NT2/D1 (cell line): ENCODE measurements around the gene AIRE.
"Not testable (repeated sequence)": the region's sequence is repeated elsewhere in the genome, so short reads cannot be mapped to it uniquely, and the experiment has no call there.

Source experiments
- DNase-seq: peaks from one replicate; pipeline ENCODE4 v3.0.0-alpha.2; 2011; ENCODE audit warnings: low read depth, low spot score
- H3K27me3 ChIP-seq: 2 replicates; pipeline ENCODE4 v1.6.0; 2011; ENCODE audit warnings: mild to moderate bottlenecking; ENCODE audit not compliant: insufficient read length, insufficient read depth
- H3K36me3 ChIP-seq: 2 replicates; pipeline ENCODE4 v1.6.1; 2011; ENCODE audit warnings: mild to moderate bottlenecking, low read length, mixed read lengths; ENCODE audit not compliant: insufficient read depth, insufficient read length
- H3K4me1 ChIP-seq: 2 replicates; pipeline ENCODE4 v1.5.1; 2011; ENCODE audit not compliant: insufficient read depth, insufficient read length
- H3K4me3 ChIP-seq: 2 replicates; pipeline ENCODE4 v1.5.1; 2011; ENCODE audit warnings: low read depth; ENCODE audit not compliant: insufficient read length
- H3K9ac ChIP-seq: 2 replicates; pipeline ENCODE4 v1.6.0; 2011; ENCODE audit warnings: low read depth; ENCODE audit not compliant: insufficient read length
- H3K9me3 ChIP-seq: 2 replicates; pipeline ENCODE4 v1.5.1; 2011; ENCODE audit warnings: mild to moderate bottlenecking, low read length; ENCODE audit not compliant: insufficient read depth
- SUZ12 ChIP-seq: IDR thresholded peaks from 2 replicates; pipeline ENCODE4 v1.6.1; 2011; ENCODE audit not compliant: insufficient read length, insufficient read depth; ENCODE audit errors: extremely low read depth
- YY1 ChIP-seq: IDR thresholded peaks from 2 replicates; pipeline ENCODE4 v1.6.1; 2011; ENCODE audit not compliant: insufficient read length, insufficient read depth
- ZNF274 ChIP-seq: IDR thresholded peaks from 2 replicates; pipeline ENCODE4 v1.6.1; 2011; ENCODE audit warnings: mild to moderate bottlenecking, low read depth, low read length

AIRE gene

GRCh38 chr21:44282370-44282769, 3.3 kb upstream of the AIRE start:
- TF ChIP-seq SUZ12 = no peak
- TF ChIP-seq YY1 = no peak
- no peaks in the 10 kb centered on the region for H3K9me3 ChIP-seq

GRCh38 chr21:44283211-44283785, 2.4 kb upstream of the AIRE start:
- not testable (repeated sequence) for H3K4me3 ChIP-seq, H3K9me3 ChIP-seq, H3K36me3 ChIP-seq, H3K27me3 ChIP-seq, DNase-seq, H3K9ac ChIP-seq
- peaks cover 49% of the 10 kb centered on the region for H3K4me1 ChIP-seq

More at GRCh38 chr21:44282370-44282769, 3.3 kb upstream of the AIRE start:
- H3K9ac ChIP-seq = peak overlapping the region; percentile 51
- no peaks in the 10 kb centered on the region for H3K36me3 ChIP-seq
- no peak overlapping the region for H3K4me3 ChIP-seq
- no peak for DNase-seq
- peaks cover 46% of the 10 kb centered on the region for H3K4me1 ChIP-seq
- no peaks in the 10 kb centered on the region for H3K27me3 ChIP-seq

- Histone ChIP-seq H3K4me1 (peaks cover 49% of the 10 kb centered on the region), H3K9me3 (no peaks in the 10 kb centered on the region), H3K4me3 (no peak overlapping the region), H3K27me3 (peaks cover 4% of the 10 kb centered on the region), H3K36me3 (no peaks in the 10 kb centered on the region), H3K9ac (peak overlapping the region; percentile 71)
- no peak for DNase-seq
- TF ChIP-seq ZNF274 = no peak
- TF ChIP-seq YY1 = no peak
- TF ChIP-seq SUZ12 = no peak
Measured at GRCh38 chr21:44283948-44284347, 1.7 kb upstream of the AIRE start.

- H3K27me3 ChIP-seq = peaks cover 4% of the 10 kb centered on the region
- no peaks in the 10 kb centered on the region for H3K9me3 ChIP-seq
- H3K9ac ChIP-seq = no peak overlapping the region
- no peak for TF ChIP-seq ZNF274
- TF ChIP-seq YY1 = no peak
- TF ChIP-seq SUZ12 = no peak
- no peaks in the 10 kb centered on the region for H3K36me3 ChIP-seq
- H3K4me3 ChIP-seq = no peak overlapping the region
- peaks cover 47% of the 10 kb centered on the region for H3K4me1 ChIP-seq
- no peak for DNase-seq
Measured at GRCh38 chr21:44286086-44286715, 525 bp downstream of the AIRE start.

- DNase-seq = no peak
- H3K9ac ChIP-seq = peak overlapping the region; percentile 47
- TF ChIP-seq SUZ12 = no peak
- no peak for TF ChIP-seq ZNF274
- TF ChIP-seq YY1 = no peak
- H3K9me3 ChIP-seq = no peaks in the 10 kb centered on the region
- peaks cover 4% of the 10 kb centered on the region for H3K27me3 ChIP-seq
- no peaks in the 10 kb centered on the region for H3K36me3 ChIP-seq
- no peak overlapping the region for H3K4me3 ChIP-seq
- H3K4me1 ChIP-seq = peaks cover 41% of the 10 kb centered on the region
Measured at GRCh38 chr21:44286716-44287632, 1.3 kb downstream of the AIRE start.

- Histone ChIP-seq H3K4me3 (no peak overlapping the region), H3K9me3 (no peaks in the 10 kb centered on the region), H3K9ac (no peak overlapping the region), H3K27me3 (peaks cover 4% of the 10 kb centered on the region), H3K4me1 (peaks cover 40% of the 10 kb centered on the region), H3K36me3 (no peaks in the 10 kb centered on the region)
- DNase-seq = no peak
- no peak for TF ChIP-seq YY1
- TF ChIP-seq SUZ12 = no peak
- TF ChIP-seq ZNF274 = no peak
Measured at GRCh38 chr21:44288251-44289110, 2.8 kb downstream of the AIRE start.
